ENCODE data around the gene NDUFA7.
"Not testable (repeated sequence)": the region's sequence is repeated elsewhere in the genome, so short reads cannot be mapped to it uniquely, and the experiment has no call there.

The NDUFA7 gene

DNA sequence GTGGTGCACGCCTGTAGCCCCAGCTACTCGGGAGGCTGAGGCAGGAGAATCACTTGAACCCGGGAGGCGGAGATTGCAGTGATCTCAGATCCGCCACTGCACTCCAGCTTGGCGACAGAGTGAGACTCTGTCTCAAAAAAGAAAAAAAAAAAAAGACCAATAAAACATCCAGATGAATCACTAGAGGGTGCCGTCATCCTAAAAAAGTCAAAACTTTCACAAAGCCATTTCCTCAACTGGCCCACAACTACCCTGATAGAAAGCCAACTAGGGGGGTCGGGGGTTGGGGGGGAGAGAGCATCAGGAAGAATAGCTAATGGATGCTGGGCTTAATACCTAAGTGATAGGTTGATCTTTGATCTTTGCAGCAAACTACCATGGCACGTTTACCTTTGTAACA lies 2.3 kb downstream of the NDUFA7 start:
- H3K4me3 ChIP-seq; H3K9me3 ChIP-seq; H3K27me3 ChIP-seq (ENCODE audit: low read depth); in situ Hi-C loops (cut with MboI; ENCODE audit: low sequenced_read_pairs); DNase-seq (ENCODE audit: low spot score in 2 of 2): not testable (repeated sequence)
- Histone ChIP-seq H3K36me3 (replicated peaks) (peaks cover 69% of the 10 kb centered on the region), H3K4me1 (peaks cover 23% of the 10 kb centered on the region)

GRCh38 chr19:8316351-8317125 lies 4.6 kb downstream of the NDUFA7 start:
- in situ Hi-C loops (cut with MboI; ENCODE audit: low sequenced_read_pairs) = no loop called here
- DNase-seq (ENCODE audit: low spot score in 2 of 2) = no peak
- no peaks in the 10 kb centered on the region for H3K9me3 ChIP-seq
- H3K27me3 ChIP-seq (ENCODE audit: low read depth) = no peaks in the 10 kb centered on the region
- peaks cover 62% of the 10 kb centered on the region for H3K36me3 ChIP-seq (replicated peaks)
- H3K4me1 ChIP-seq = peaks cover 10% of the 10 kb centered on the region
- no peak overlapping the region for H3K4me3 ChIP-seq

- H3K36me3 ChIP-seq (replicated peaks) = peaks cover 70% of the 10 kb centered on the region
Observed at GRCh38 chr19:8314981-8315640, 6.1 kb downstream of the NDUFA7 start.

DNA sequence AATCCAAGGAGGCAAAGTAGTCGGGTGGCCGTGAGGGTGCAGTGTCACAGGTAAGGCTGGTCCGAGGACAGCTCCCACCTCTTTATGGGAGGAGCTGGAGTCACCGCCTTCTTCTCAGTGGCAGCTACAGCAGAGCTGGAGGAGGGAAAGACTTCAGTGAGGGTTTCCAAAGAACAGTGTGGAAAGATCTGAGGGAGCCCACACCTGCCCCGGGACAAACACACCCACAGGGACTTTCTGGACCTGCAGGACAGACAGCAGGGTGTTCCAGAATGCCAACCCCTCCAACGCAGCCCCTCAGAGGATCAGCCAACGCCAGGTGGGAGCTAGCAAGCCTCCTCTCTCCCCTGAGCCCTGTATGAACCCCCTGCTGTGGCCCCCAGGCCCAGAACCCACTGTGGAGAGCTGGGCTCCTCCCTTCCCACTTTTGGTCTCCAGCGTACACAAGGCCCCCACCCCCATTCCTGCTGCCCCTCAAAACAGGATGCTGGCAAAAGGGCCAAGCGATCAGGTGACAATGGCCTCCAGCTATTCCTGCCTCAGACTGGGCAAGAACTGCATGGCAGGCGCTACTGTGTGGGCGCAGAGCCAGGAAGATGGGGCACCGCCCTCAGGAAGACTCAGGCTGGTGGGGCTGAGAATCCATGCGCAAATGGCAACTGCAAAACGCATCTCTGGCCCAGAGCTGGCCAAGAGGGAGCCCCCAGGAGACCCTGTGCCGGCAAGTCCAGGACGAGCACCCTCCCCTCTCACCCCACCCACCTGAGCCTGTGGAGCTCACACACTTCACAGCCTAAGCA lies 9.5 kb downstream of the NDUFA7 start:
- Histone ChIP-seq H3K36me3 (replicated peaks) (peaks cover 80% of the 10 kb centered on the region), H3K4me3 (no peak overlapping the region), H3K27me3 (ENCODE audit: low read depth) (no peaks in the 10 kb centered on the region), H3K4me1 (no peaks in the 10 kb centered on the region), H3K9me3 (no peaks in the 10 kb centered on the region)
- peak in 1 of 2 experiments; percentile 7 for DNase-seq (ENCODE audit: low spot score in 2 of 2)
- in situ Hi-C loops (cut with MboI; ENCODE audit: low sequenced_read_pairs) = no loop called here

More at GRCh38 chr19:8314981-8315640, 6.1 kb downstream of the NDUFA7 start:
- in situ Hi-C loops (cut with MboI; ENCODE audit: low sequenced_read_pairs); H3K4me1 ChIP-seq; H3K27me3 ChIP-seq (ENCODE audit: low read depth); DNase-seq (ENCODE audit: low spot score in 2 of 2); H3K4me3 ChIP-seq; H3K9me3 ChIP-seq: not testable (repeated sequence)

- in situ Hi-C loops (cut with MboI; ENCODE audit: low sequenced_read_pairs) = no loop called here
- no peak overlapping the region for H3K4me3 ChIP-seq
- peaks cover 69% of the 10 kb centered on the region for H3K36me3 ChIP-seq (replicated peaks)
- H3K9me3 ChIP-seq = no peaks in the 10 kb centered on the region
- DNase-seq (ENCODE audit: low spot score in 2 of 2) = peak in 1 of 2 experiments; percentile 5
- H3K27me3 ChIP-seq (ENCODE audit: low read depth) = no peaks in the 10 kb centered on the region
- no peaks in the 10 kb centered on the region for H3K4me1 ChIP-seq
Observed at GRCh38 chr19:8310342-8311055, 10.7 kb downstream of the NDUFA7 start.

- DNase-seq (ENCODE audit: low spot score in 2 of 2) = peak in 1 of 2 experiments; percentile 6
- Histone ChIP-seq H3K27me3 (ENCODE audit: low read depth) (no peaks in the 10 kb centered on the region), H3K9me3 (no peaks in the 10 kb centered on the region), H3K36me3 (replicated peaks) (peaks cover 53% of the 10 kb centered on the region), H3K4me3 (no peak overlapping the region), H3K4me1 (no peaks in the 10 kb centered on the region; the same call in 1 of the 2 replicates)
- in situ Hi-C loops (cut with MboI; ENCODE audit: low sequenced_read_pairs) = no loop called here
Observed at GRCh38 chr19:8308891-8309291, 12.3 kb downstream of the NDUFA7 start.

DNA sequence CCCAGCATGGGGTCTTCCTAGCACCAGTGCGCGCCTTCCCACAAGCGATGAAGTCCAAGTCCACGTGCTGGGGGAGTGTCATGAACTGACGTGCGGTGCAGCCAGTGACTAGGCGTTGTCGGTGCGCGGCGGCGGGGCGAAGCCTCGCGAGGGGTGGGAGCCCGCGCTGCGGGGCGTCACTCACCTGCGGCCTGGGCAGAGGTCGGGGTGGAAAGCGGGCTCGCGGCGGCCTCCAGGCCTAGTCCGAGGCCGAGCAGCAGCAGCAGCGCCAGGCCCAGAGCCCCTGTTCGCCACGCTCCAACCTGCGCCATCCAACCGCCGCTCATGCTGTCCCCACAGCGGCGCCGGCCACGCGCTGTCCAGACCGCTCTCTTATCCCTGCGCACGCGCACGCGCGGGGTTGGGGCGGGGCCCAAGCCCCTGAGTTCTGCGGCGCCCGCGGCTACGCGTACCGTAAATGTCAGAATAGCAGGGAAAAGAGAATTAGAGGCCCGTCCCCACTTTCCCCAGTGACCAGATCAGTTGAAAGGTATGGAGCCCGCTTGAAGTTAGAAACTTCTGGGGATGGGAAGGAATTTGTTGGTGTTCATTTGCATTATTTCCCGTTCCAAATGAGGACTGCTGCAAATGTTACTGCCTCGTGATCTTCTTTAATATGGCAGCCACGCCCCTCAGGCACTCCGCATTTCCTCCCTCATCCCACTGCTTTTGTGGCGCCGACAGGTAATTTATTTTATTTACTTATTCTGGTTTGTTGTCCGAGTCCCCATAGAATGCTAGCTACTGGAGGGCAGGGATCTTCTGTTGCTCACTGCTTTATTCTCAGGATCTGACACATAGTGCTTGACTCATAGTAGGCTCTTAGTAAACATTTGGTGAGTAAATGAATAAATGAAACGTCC lies 13.0 kb downstream of the NDUFA7 start, which contains the start of gene CD320:
TSS of gene CD320 (minus strand) at position 394 of the 902 bp plus-strand sequence. CDS start at position 326, 68 bp downstream.
- no peak within 1 kb of the TSS for H3K4me3 ChIP-seq
- peaks cover 47% of the 10 kb centered on the region for H3K36me3 ChIP-seq (replicated peaks)
- H3K9me3 ChIP-seq = no peaks in the 10 kb centered on the region
- in situ Hi-C loops (cut with MboI; ENCODE audit: low sequenced_read_pairs) = no loop called here
- H3K4me1 ChIP-seq = no peaks in the 10 kb centered on the region; the same call in 1 of the 2 replicates
- no peaks in the 10 kb centered on the region for H3K27me3 ChIP-seq (ENCODE audit: low read depth)
- DNase-seq (ENCODE audit: low spot score in 2 of 2) = peak in 1 of 2 experiments; percentile 6

GRCh38 chr19:8307400-8307964 lies 13.7 kb downstream of the NDUFA7 start:
- H3K9me3 ChIP-seq = no peaks in the 10 kb centered on the region
- in situ Hi-C loops (cut with MboI; ENCODE audit: low sequenced_read_pairs) = no loop called here
- no peaks in the 10 kb centered on the region; the same call in 1 of the 2 replicates for H3K4me1 ChIP-seq
- H3K36me3 ChIP-seq (replicated peaks) = peaks cover 46% of the 10 kb centered on the region
- peak in 1 of 2 experiments; percentile 10 for DNase-seq (ENCODE audit: low spot score in 2 of 2)
- no peaks in the 10 kb centered on the region for H3K27me3 ChIP-seq (ENCODE audit: low read depth)
- no peak overlapping the region for H3K4me3 ChIP-seq

- in situ Hi-C loops (cut with MboI; ENCODE audit: low sequenced_read_pairs) = no loop called here
- Histone ChIP-seq H3K9me3 (no peaks in the 10 kb centered on the region), H3K27me3 (ENCODE audit: low read depth) (no peaks in the 10 kb centered on the region), H3K36me3 (replicated peaks) (peaks cover 36% of the 10 kb centered on the region), H3K4me1 (no peaks in the 10 kb centered on the region; the same call in 1 of the 2 replicates), H3K4me3 (no peak overlapping the region)
- peak in 1 of 2 experiments; percentile 8 for DNase-seq (ENCODE audit: low spot score in 2 of 2)
Observed at GRCh38 chr19:8306235-8307054, 14.7 kb downstream of the NDUFA7 start.

GRCh38 chr19:8305798-8306197 lies 15.4 kb downstream of the NDUFA7 start:
- no peaks in the 10 kb centered on the region for H3K27me3 ChIP-seq (ENCODE audit: low read depth)
- no peaks in the 10 kb centered on the region for H3K9me3 ChIP-seq
- H3K4me1 ChIP-seq = no peaks in the 10 kb centered on the region; the same call in 1 of the 2 replicates
- H3K36me3 ChIP-seq (replicated peaks) = peaks cover 29% of the 10 kb centered on the region
- no peak overlapping the region for H3K4me3 ChIP-seq
- peak in 1 of 2 experiments; percentile 9 for DNase-seq (ENCODE audit: low spot score in 2 of 2)
- in situ Hi-C loops (cut with MboI; ENCODE audit: low sequenced_read_pairs) = no loop called here

DNA sequence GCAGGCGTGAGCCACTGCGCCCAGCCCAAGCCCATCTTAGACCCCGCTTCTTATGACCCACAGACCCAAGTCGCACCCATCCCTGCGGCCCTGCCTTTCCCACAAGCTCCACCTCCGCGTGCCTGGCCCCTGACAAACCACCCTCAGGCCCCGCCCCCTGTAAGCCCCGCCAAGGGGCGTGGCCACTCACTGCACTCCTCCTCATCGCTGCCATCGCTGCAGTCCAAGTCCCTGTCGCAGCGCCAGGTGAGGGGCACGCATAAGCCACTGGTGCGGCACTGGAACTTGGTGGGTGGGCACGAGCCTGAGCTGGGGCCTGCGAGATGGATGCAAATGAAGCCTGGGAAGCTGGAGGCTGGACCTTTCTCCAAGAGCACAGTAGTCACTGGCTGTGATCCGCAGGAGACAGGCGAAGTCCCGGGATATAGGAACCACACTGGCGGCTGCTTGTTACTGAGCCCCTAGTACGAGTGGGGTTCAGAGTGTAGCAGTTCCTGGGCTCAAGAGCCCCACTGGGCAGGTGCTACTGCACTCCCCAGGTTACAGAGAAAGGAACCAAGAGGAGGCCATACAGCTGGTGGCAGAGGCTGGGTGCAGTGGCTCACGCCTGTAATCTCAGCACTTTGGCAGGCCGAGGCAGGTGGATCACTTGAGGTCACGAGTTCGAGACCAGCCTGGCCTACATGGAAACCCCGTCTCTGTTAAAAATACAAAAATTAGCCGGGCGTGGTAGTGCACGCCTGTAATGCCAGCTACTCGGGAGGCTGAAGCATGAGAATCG lies 16.1 kb downstream of the NDUFA7 start:
- no peaks in the 10 kb centered on the region; the same call in 1 of the 2 replicates for H3K4me1 ChIP-seq
- H3K36me3 ChIP-seq (replicated peaks) = peaks cover 21% of the 10 kb centered on the region
- H3K27me3 ChIP-seq (ENCODE audit: low read depth) = no peaks in the 10 kb centered on the region
- DNase-seq (ENCODE audit: low spot score in 2 of 2) = peak; percentile 59 to 87
- in situ Hi-C loops (cut with MboI; ENCODE audit: low sequenced_read_pairs) = no loop called here
- no peaks in the 10 kb centered on the region for H3K9me3 ChIP-seq
- no peak overlapping the region for H3K4me3 ChIP-seq
